ENCODE data around the gene CARD11.

DNA sequence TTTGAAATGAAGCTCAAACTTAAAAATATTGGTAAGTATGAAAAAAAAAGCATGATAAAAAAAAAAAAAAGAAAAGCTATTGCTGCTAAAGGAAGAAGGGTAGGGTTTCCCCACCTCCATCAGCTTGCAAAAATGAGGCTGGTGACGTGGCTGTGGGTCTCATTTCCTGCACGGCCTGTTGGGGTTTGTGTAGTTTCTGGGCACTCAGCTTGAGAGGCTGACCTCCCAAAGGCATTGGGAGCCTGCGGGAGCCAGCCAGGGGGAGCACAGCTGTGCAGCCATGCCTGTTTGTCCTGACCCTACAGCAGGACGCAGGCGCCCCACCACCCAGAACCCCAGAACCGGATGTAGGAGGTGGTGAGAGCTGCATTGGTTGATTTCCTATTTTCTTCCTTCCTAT, 48.8 kb upstream of the CARD11 start:
- TF ChIP-seq CTCF (IDR thresholded peaks at IDR 0.05) (no peak), POLR2A (IDR thresholded peaks at IDR 0.05) (no peak)
